Stimulated activated CD8-positive, alpha-beta memory T cell treated with anti-CD3 and anti-CD28 coated beads, Interleukin-4, amount 100 ng/mL, for 1 hour (primary cell): Measurements from ENCODE around the gene ARHGAP25.

Source experiments
- DNase-seq, 2 donors: peaks; one replicate each; pipeline ENCODE4 v3.0.0-alpha.2; 2020; ENCODE audit warnings: low read depth in 2 of 2, low spot score in 1 of 2

Gene ARHGAP25

DNA sequence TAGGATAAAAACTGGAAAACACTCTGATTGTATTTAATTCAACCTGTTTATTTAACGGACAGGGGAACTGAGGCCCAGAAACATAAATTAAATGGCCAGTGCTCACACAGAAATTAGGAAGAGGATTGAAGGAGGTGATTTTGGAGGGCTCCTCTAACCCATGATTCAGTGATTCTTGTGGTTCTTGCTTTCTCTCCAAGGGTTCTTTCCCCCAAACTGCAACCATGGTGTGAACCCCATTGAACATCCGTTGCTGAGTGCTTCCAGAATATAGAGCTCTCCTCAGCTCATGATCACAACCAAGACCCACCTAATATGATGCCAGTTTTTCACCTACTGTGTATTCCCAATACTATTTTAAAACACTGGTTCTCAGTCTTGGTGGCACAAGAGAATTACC lies 95.1 kb downstream of the ARHGAP25 start:
- DNase-seq, result no peak

DNA sequence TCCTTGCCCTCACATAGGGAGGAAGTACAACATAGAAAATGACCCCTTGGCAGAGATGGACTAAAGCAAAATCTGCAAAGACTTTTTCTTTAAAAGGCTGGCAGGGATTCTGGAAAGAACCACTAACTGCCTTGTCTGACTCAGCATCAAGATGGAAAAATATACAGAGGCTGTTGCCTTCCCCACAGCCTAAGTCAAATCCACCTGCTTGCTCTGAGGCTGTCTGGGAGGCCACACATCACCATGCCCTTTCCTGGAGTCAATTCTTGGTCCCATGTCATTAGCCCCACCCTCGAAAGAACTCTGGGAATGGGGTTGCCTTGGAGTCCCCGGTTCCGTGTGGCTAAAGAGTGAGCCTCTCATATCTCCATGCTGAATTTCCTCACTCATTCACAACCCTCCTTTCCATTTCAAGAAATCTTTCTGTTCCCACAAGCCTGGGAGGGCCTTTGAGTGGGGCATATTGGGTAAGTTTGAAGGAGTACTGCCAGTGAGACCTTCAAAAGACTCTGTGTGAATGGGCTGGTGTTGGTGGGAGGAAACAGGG lies 97.1 kb downstream of the ARHGAP25 start:
- no peak for DNase-seq

DNA sequence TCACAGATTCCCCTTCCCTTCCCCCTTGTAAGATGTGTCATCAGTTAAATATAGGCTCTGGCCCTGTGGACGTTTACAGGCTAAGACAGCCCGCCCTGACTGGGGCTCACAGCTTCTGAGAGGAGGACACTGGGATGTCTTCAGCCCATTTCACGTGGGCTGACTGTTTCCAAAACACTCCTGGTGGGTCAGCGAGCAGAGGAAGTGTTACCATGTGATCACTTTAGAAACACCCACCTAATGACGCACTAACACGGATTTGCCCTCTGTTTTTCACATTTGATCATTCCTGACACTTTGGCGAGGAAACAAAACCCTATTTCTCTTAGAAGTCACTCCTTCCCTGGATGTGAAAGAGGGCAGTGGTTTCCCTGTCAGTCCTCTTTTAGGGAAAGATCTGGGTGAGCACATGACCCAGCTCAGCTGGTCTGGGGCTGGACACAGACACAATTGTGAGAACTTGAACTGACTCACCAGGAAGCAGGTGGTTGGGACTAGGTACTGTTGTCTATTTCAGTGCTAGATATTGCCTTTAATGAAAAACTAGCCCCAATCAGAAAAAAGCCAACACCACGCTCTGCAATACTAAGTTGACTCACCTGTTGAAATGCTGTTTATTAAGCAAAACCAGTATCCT lies 97.7 kb downstream of the ARHGAP25 start:
- DNase-seq, result peak in 1 of 2 donors; percentile 9

DNA sequence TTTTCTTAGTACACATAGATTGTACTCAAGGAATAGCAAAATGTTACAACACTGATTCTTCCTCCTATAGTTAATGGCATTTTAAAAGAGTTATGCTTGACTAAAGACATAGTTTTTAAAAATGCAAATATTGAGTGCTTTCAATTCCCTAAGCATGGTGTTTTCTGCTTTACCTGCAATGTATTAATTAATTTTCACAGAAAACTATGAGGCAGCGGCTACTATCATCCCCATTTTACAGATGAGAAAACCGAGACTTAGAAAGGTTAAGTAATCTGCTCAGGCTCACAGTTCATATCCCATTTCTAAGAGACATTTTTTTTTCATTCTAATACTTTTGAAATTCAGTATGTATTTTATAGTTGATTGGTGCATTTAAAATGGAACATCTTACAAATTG lies 98.6 kb downstream of the ARHGAP25 start:
- no peak for DNase-seq

DNA sequence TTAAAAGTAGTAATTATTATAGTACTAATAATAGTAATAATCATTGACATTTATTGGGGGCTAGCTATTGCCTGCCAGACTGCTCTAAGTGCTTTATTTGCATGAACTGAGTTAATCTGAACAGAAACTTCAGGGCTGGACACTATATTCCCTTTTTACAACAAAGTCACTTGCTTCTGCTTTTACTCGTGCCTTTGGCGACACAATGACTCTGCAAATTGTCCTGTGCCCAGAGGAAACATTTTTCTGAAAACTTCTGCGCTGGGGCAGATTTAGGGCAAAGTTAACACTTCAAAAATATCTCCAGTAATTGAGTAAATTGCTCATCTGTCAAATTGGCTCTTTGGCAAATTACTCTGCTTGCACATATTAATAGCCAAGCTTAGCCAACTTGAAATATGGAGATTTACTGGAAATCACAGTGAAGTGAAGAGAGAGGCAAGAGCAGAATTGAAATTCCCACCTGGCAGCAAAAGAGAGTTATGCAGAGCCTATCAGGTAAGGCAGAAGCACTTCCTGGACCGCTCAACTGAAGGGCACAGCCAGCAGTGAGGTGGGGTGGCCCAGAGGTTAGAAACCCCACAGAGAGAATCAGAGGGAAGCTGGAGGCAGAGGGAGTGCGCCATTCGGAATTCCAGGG lies 100.2 kb downstream of the ARHGAP25 start:
- DNase-seq, result no peak

DNA sequence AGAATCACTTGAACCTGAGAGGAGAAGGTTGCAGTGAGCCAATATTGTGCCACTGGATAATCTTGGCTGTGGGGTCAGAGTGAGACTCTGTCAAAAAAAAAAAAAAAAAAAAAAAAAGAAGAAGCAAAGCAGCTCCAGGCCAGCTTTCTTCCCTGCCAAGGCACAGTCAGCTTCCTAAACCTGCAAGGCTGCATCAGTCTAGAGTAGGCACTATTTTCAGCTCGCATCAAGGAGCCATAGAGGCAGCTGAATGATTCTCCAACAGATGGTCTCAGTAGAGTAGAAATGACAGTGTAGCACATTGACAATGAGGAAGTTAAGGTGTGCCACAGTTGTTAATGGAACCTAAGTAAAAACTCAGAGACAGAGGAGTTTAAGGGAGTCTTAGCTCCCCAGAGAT lies 101.0 kb downstream of the ARHGAP25 start:
- DNase-seq, result no peak

DNA sequence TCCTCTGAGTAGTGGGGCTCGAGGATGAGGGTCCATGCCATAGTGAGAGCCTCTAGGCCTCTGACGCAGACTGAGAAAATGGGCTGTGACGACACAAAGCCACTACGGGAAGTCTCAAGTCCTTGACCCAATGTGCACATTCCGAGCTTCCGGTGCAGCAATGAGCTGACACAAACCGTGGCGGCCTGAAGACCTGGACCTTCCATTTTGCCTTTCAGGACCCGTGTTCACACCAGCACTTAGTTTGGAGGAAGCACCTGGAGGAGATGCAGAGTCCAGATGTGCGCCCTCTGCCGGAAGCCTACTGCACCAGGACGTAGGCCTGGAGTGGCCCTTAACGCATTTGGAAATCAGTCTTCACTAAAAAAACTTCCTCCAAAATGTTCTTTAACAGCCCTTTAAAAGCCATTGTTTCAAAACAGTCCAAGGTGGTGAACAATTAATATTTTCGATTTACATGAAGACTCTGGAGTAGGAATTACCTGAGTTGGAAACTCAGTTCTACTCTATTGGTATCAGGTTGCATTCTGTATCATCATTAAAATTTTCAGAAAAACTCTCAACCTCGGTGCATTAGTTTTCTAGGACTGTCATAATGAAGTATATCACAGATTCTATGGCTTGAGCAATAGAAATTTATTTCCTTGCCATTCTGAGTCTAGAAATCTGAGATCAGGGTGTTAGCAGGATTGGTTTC lies 102.7 kb downstream of the ARHGAP25 start:
- DNase-seq, result peak; percentile 41 to 49

DNA sequence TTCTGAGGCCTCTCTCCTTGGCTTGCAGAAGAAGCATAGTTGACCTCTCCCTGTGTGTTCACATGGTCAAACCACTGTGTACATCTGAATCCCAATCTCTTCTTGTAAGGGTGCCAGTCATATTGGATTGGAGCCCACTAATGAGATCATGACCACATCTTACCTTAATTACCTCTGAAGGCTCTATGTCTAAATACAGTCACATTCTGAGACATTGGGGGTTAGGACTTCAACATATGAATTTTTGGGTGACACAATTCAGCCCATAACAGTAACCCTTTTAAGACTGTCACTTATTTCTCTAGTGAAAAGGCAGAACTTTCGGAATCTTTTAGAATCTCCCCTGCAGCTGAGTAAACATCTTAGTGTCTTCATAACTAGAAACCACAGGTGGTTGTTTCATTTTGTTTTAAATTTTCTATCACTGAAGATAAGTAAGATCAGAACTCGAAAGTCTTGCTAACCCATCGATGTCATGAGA lies 103.3 kb downstream of the ARHGAP25 start:
- DNase-seq, result no peak

DNA sequence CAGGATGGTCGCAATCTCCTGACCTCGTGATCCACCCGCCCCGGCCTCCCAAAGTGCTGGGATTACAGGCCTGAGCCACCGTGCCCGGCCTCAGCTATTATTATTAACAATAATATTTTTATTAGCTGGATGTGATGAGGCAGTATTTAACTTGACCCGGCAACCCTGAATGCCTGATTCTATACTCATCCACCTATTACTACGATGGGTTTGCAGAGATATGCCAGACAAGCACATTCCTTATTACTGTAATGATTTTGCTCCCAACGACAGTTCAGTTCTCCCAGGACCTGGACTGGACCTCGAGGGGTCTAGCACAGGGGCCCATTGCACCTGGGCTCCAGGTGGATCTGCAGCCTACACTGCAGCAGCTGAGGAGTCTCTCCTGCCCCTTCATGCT lies 104.0 kb downstream of the ARHGAP25 start:
- no peak for DNase-seq

DNA sequence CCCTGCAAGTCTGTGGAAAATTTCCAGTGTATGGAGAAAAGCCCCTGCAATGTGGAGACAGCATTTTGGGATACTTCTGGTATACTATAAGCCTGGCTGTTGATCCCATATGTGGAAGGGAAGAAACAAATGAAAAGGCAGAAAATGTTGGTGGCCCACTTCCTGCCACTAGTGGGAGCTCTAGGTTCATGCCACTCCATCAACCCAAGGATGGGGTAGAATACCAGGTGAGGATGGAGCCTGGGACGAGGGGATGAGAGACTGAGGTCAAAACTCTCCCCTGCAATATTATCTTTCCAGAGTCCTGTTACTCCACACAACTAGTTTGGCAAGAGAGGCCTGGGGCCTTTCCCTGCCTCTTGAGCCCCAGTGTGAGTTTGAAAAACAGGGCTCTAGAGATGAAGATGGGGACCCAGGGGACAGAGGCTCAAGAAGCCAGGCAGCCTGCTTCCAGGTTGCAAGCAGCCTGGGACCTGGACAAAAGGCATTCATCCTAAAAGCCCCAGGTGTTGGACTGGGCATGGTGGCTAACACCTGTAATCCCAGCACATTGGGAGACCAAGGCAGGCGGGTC lies 104.7 kb downstream of the ARHGAP25 start:
- no peak for DNase-seq

DNA sequence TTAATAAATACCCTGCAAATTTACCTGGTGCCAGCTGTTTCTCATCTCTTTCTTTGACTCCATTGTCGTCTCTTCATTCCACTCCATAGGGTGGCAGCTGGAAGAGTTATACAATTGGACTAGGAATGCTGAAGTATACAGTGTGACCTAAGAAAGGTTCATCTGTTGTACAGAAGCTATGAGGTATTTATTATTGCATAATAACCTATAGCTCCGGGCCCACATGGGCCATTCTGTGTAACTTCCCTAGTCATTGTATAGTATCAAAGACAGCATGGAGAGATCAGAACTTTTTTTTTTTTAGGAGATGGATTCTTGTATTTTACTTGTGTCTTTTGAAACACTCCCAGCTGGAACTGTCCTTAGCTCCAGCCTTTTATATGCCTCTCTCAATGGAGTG lies 110.4 kb downstream of the ARHGAP25 start:
- DNase-seq, result no peak

DNA sequence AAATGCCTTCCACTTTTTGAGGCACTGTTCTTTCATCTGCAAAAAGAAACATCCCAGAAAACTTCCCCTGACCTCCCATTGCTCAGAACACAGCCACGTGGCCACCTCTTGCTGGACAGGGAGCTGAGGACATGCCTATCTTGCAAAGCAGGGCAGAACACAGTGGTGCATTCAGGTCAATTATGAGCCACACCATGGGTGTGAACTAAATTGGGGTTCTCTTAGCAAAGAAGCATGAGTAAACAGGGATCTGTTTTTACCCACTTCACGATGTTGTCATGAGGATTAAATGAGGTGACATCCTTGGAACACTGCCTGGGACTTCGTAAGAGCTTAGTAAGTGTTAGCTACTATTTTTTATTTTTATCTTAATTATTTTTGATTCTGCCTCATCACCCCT lies 111.5 kb downstream of the ARHGAP25 start:
- DNase-seq, result no peak

DNA sequence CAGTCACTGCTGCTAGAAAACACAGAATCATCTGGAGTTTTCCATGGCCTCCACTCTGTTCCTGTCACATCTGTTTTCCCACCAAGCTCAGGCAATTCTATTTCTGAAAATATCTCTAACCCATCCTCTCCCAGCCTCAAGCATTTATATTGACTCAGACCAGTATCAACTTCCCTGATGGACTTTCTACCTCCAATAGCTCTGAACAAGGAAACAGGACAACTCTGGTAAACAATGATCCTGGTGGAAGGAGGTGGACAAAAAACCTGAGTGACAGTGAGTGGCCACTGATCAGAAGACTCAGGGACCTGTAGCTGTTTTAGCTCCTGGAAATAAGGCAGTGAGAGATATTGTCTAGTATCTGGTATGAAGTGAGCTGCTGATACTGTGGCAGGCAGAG lies 113.1 kb downstream of the ARHGAP25 start:
- no peak for DNase-seq

DNA sequence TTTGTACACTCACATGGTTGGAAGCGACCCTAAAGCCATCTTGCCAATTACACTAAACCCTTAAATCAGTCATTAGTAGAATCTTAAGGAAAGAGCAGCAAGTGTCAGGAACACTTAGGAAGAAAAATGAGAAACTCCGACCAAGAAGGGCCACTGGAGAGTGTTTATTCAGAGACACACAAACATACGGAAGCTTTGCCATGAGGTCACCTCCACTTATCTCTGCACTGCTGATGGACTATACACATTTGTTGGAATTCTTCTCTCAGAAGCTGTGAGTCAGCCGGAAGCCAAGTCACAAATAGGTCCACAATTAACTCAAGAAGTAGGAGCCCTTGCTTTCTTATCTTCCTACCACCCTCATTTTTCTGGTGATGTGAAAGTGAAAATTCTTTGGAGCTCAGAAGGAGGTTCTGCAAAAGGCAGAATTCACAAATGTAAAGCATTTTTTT lies 115.0 kb downstream of the ARHGAP25 start:
- DNase-seq, result no peak

DNA sequence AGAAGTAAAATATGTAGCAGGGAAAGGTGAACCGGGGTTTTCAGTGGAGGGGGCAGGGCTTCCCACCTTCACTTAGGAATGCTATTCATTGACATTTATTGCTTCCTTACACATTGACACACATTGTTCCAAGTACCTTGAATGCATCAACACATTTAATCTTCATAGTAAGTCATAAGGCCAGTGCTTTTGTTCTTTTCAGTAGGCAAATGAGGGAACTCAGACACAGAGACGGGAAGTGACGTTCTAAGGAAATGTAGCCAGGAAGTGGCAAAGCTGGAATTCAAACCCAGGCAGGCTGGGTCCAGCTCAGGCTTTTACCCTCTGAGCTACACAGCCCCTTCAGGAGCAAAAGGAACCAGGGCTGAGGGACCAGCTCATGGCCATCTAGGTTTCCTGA lies 115.9 kb downstream of the ARHGAP25 start:
- no peak for DNase-seq

DNA sequence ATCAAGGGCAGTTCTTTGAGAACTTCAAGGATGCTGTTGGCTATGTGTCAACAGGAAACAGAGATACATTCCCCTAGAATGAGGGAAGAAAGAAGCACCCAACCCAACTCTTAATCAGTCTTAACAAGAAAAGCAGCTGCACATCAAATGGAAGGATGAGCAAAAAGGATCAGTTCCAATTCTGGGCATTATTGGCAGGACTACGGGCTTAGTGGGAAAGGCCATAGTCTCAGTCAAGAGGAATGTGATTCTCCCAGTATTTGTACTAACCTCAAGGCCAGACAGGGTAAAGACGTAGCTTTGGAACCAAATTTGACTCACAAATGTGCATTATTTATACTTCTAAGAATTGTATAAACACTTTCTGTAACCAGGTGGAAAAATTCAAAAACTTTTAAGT lies 118.4 kb downstream of the ARHGAP25 start:
- DNase-seq, result no peak

DNA sequence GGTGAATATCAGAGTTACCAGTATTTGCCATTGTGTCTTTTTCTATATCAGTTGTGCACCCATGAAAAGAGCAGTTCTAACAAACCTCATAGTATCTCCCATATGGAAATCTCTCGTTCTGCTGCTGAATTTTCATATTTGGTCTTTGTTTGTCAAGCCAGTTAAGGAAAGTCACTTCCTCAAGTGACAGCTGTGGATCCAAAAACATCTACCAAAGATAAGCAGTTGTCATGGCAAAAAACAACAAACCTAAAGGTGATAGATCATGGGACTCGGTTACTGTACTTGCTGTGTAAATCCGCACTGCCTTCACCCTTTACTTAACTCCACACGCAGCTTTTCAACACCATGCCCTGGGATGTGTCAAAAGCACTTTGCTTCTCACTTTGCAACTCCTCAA lies 119.3 kb downstream of the ARHGAP25 start:
- no peak for DNase-seq

DNA sequence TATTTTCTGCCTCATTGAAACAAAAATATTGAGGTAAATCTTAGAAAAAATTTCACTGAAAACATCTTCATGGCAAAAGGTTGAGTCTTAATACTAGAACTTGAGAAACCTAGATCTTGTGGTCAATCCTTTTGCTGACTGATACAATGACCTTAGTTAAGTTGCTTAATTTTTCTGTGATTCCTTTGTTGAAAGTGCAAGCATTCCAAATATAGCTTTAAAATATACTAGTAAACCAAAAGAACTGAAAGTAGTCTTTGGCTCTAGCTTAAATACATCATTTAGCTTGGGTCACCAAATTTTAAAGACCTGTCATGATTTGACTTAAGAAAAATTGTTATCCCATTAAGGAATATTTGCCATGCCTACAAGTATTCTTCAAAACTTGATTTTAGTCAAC lies 119.9 kb downstream of the ARHGAP25 start:
- DNase-seq, result no peak

DNA sequence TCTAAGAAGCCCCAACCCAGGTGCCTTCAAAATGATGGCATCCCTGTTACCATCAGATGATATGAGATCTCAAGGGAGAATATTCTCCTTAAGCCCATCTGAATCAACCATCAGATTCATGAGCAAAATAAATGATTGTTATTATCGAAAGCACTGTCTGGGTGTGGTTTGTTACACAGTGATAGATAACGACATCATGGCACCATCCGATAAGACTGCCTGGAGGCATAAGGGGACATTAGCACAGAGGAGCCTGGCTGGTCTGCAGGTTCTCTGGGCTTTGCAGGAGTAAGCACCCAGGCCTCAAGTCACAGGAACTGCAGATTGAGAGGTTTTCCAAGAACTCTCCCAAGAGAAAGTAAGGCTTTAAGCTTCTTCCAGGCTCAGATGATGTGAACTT lies 120.9 kb downstream of the ARHGAP25 start:
- DNase-seq, result no peak

DNA sequence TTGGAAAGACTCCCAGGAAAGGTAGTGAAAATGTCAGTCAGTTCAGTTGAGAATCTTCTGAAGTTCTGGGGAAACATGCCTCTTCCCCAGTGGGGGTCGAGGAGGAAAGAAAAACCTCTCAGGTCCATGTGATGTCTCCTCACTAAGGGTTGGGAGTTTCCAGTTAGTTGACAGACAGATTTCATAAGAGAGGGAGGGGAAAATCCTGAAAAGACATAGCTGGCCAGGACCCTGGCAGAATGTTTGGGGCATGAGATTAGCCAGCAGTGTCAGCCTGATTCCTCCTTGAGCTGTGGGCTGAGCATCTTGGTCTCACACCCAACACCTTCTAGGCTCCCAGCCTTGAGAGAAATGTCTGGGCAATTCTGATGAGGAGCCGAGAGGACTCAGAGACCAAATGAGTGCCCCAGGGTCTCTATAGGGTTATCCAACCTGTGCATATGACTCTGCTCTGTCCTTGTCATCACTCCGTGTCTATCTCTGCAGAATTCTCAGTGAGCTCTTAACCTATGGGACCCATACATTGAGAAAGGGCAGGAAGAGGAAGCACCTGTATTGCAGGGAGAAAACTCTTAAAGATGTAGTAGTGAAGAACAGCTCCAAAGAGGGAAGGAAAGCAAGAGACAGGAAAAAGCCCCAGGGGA lies 122.7 kb downstream of the ARHGAP25 start:
- DNase-seq, result no peak

DNA sequence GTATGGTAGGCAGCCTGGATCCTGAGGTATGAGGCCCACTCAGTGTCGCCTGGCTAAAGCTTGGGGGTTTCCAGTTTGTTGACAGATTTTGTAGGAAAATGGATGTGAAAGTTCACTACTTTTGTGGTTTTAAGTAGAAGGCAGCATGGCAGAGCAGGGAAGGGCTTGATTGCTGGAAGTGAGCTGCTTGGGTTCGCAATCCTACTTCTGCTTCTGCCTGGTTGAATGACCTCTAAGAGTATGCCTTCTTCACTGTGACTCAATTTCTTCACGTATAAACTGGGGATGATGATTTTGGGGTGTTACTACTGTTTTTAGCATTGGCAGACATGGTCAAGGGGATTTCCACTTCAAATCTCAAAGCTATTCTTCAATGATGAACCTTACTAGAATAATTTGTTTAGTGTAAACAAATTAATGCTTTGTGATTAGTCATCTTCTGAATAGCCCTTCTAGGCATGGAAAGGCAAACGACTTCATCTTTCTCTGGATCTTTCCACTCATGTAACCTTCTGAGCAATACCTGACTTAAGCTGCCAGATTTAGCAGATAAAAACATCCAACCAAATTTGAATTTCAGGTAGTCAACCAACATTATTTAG lies 123.3 kb downstream of the ARHGAP25 start:
- DNase-seq, result no peak
